HG03060 (cell line): ENCODE measurements around the gene KIF1A.
"Not testable (repeated sequence)": the region's sequence is repeated elsewhere in the genome, so short reads cannot be mapped to it uniquely, and the experiment has no call there.

ENCODE experiments used
- ATAC-seq: cut with Tn5 transposase; IDR thresholded peaks from one replicate; pipeline ENCODE4 v1.9.1; 2021; ENCODE audit warnings: low read depth, moderate number of reproducible peaks; ENCODE audit not compliant: unreplicated experiment

The KIF1A gene

GRCh38 chr2:240787521-240788472 lies 32.2 kb downstream of the KIF1A start:
- ATAC-seq = no peak

- no peak for ATAC-seq
Measured at GRCh38 chr2:240786871-240787311, 33.1 kb downstream of the KIF1A start.

- ATAC-seq = no peak
Measured at GRCh38 chr2:240786355-240786841, 33.6 kb downstream of the KIF1A start.

- ATAC-seq = no peak
Measured at GRCh38 chr2:240785424-240786335, 34.3 kb downstream of the KIF1A start.

GRCh38 chr2:240784629-240785423 lies 35.2 kb downstream of the KIF1A start:
- ATAC-seq = no peak

GRCh38 chr2:240783819-240784621 lies 36.0 kb downstream of the KIF1A start:
- no peak for ATAC-seq

- no peak for ATAC-seq
Measured at GRCh38 chr2:240782886-240783818, 36.9 kb downstream of the KIF1A start.

- ATAC-seq = no peak
Measured at GRCh38 chr2:240782221-240782885, 37.7 kb downstream of the KIF1A start.

- ATAC-seq = no peak
Measured at GRCh38 chr2:240781471-240782220, 38.4 kb downstream of the KIF1A start.

GRCh38 chr2:240780023-240780700 lies 39.9 kb downstream of the KIF1A start:
- no peak for ATAC-seq

GRCh38 chr2:240779250-240779832 lies 40.7 kb downstream of the KIF1A start:
- ATAC-seq = not testable (repeated sequence)

- no peak for ATAC-seq
Measured at GRCh38 chr2:240778426-240778825, 41.6 kb downstream of the KIF1A start.

- no peak for ATAC-seq
Measured at GRCh38 chr2:240777456-240778212, 42.4 kb downstream of the KIF1A start.

- ATAC-seq = no peak
Measured at GRCh38 chr2:240775905-240776304, 44.1 kb downstream of the KIF1A start.

GRCh38 chr2:240774856-240775255 lies 45.2 kb downstream of the KIF1A start:
- ATAC-seq = no peak
